GM15510 (cell line): ENCODE data around the gene DUSP14.

Experiments used
- POLR2A ChIP-seq: IDR thresholded peaks from 3 replicates; pipeline ENCODE4 v1.6.1; 2011; ENCODE audit warnings: borderline replicate concordance; ENCODE audit not compliant: insufficient read length; ENCODE audit errors: extremely low read depth

DUSP14 gene

GRCh38 chr17:37479025-37479424 is 10.7 kb upstream of the DUSP14 start:
- no peak for TF ChIP-seq POLR2A

GRCh38 chr17:37480427-37480826 is 9.3 kb upstream of the DUSP14 start:
- TF ChIP-seq POLR2A: no peak

- TF ChIP-seq POLR2A: no peak
These were observed 8.6 kb upstream of the DUSP14 start for GRCh38 chr17:37481001-37481665.

GRCh38 chr17:37483311-37484039 is 6.2 kb upstream of the DUSP14 start:
- no peak for TF ChIP-seq POLR2A

GRCh38 chr17:37485938-37486570 is 3.6 kb upstream of the DUSP14 start:
- no peak for TF ChIP-seq POLR2A

- no peak for TF ChIP-seq POLR2A
These were observed 1.6 kb upstream of the DUSP14 start for GRCh38 chr17:37488009-37488604.

- TF ChIP-seq POLR2A: no peak
These were observed 989 bp upstream of the DUSP14 start for GRCh38 chr17:37488607-37489196.

GRCh38 chr17:37490022-37490587 is 414 bp downstream of the DUSP14 start:
- TF ChIP-seq POLR2A: no peak

- no peak for TF ChIP-seq POLR2A
These were observed 1.2 kb downstream of the DUSP14 start for GRCh38 chr17:37490638-37491614.

- TF ChIP-seq POLR2A: no peak
These were observed 2.5 kb downstream of the DUSP14 start for GRCh38 chr17:37492167-37492566.

- no peak for TF ChIP-seq POLR2A
These were observed 3.7 kb downstream of the DUSP14 start for GRCh38 chr17:37493249-37494027.

- no peak for TF ChIP-seq POLR2A
These were observed 4.7 kb downstream of the DUSP14 start for GRCh38 chr17:37494401-37494831.

- TF ChIP-seq POLR2A: no peak
These were observed 5.3 kb downstream of the DUSP14 start for GRCh38 chr17:37494971-37495370.
